ENCODE results near the gene AGGF1.
"Not testable (repeated sequence)": the region's sequence is repeated elsewhere in the genome, so short reads cannot be mapped to it uniquely, and the experiment has no call there.

The AGGF1 gene

DNA sequence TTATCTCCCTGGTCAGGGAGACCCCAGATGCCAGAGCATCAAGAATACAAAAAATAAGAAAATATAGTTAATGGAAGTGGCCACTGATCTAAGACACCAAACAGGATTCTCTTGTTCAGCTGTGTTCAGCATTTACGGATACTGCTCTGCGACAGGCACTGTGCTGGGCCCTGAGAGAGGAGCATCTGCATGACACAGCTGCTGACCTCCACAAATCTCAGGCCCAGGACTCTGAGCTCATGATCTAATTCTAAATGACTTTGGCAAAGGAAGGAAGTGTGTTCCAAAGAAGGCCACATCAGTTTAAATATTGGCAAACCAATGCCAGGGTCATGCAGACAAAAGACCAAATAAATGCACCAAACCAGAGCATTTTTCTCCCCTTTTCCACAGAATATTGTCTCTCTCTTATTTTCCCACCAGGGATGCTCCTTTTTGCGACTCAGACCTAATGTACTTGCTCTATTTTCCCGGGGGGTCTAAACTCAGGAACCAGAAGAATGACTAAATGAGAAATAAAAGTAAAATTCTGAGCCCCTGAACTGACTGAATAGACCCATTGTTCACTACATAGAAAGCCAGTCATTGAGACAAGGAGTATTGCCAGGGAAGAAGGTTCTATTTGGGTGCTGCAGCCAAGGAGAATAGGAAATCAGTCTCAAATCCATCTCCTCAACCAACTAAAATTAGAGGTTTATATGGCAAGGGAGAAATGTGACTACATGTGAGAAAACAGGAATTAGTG is 1.4 kb upstream of the AGGF1 start:
- no peak for DNase-seq (ENCODE audit: low read depth)

- DNase-seq (ENCODE audit: low read depth) = no peak
These were observed 773 bp upstream of the AGGF1 start for GRCh38 chr5:77029376-77029885.

GRCh38 chr5:77031891-77032290 is 1.7 kb downstream of the AGGF1 start:
- DNase-seq (ENCODE audit: low read depth) = no peak

GRCh38 chr5:77032635-77033034 is 2.4 kb downstream of the AGGF1 start:
- no peak for DNase-seq (ENCODE audit: low read depth)

- DNase-seq (ENCODE audit: low read depth) = no peak
These were observed 3.1 kb downstream of the AGGF1 start for GRCh38 chr5:77033338-77033737.

GRCh38 chr5:77035950-77036349 is 5.7 kb downstream of the AGGF1 start:
- DNase-seq (ENCODE audit: low read depth) = no peak

DNA sequence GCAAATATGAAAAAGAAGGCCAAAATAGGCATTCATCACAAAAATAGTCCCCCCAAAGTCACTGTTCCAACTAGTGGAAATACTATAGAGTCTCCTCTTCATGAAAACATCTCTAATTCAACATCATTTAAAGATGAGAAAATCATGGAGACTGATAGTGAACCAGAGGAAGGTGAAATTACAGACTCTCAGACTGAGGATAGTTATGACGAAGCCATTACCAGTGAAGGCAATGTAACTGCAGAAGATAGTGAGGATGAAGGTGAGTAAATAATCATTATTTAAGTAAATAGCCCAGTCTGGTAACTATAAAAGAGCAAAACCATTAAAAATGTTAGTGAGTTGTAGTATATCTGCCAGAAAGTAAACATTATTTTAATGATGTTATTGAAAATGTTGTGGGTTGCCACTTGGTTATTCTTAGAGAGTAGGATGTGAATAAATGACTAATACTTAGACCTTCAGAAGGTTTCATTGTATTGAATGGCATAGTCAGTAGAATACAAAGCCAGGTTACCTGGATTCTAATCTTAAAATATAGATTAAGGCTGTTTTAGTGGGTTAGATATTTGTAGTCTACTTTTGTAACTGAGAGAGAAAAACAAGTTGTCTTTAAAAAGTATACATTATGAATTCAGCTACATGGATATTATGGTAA is 16.3 kb downstream of the AGGF1 start:
- no peak for DNase-seq (ENCODE audit: low read depth)

- no peak for DNase-seq (ENCODE audit: low read depth)
These were observed 33.8 kb downstream of the AGGF1 start for GRCh38 chr5:77064040-77064439.

GRCh38 chr5:77065256-77065655 is 35.1 kb downstream of the AGGF1 start:
- no peak for DNase-seq (ENCODE audit: low read depth)

DNA sequence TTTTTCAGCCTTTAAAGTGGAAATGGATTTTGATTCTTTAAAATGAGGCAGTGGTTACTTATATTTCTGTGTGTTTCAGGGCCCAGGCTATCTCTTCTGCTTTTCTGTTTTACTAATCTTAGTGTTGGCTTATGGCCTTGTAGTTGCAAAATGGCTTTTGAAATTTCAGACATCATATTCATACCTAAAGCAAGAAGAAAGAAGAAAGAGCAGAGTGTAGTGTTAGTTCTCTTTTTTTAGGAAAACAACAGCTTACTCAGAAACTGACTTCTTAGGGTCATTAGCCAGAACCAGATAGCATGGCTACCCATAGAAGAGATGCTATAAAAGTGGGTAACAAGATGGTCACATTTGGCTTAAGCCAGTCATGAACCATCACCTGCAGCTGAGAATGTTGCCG is 36.0 kb downstream of the AGGF1 start:
- no peak for DNase-seq (ENCODE audit: low read depth)

DNA sequence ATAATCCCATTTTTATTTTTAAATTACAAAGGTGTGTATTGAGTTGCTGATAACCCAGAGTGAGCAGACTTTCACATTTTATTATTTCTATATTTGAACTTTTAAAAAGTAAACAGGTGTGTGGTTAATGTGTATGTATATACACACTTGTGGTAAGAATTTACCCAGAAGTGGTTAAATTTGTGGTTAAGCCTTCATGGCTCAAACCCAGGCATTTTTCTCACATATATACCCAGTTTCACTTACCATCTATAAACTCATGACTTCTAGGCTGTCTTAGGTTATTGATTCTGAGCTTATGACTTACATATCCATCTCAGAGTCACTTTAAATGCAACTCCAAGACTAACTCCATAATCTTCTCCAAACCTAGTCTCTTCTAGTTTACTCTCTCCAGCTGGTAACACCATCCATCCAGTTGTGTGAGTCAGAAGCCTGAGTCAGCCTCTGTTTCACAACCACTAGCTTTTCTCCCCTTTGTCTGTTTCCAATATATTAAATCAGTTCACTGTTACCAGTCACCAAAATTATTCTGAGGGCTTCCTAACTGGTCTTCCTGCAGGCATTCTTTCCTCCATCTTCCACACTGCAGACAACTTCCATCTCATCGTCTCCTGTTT is 36.7 kb downstream of the AGGF1 start:
- no peak for DNase-seq (ENCODE audit: low read depth)

- DNase-seq (ENCODE audit: low read depth) = no peak
These were observed 43.5 kb downstream of the AGGF1 start for GRCh38 chr5:77073667-77074066.

GRCh38 chr5:77074745-77075144 is 44.5 kb downstream of the AGGF1 start:
- no peak for DNase-seq (ENCODE audit: low read depth)

- peak; percentile 14 for DNase-seq (ENCODE audit: low read depth)
These were observed 47.0 kb downstream of the AGGF1 start for GRCh38 chr5:77076961-77077828.

DNA sequence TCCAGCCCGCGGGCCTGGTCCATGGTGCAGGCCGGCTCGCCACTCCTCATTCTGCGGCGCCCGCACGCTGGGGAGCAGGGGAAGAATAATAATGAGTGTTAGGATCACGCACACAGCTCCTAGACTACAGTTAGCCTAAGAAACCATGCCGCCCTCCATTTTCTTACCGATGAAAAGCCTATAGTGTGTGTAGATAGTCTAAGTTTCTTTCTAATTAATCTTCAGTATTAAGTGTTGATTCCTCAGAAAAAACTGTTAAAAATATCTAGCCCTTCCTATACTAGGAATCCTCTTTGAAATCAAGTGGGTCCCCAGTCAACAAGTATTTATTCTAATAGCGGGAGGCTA is 47.6 kb downstream of the AGGF1 start:
- DNase-seq (ENCODE audit: low read depth) = no peak

- not testable (repeated sequence) for DNase-seq (ENCODE audit: low read depth)
These were observed 50.3 kb downstream of the AGGF1 start for GRCh38 chr5:77080479-77080878.

GRCh38 chr5:77080905-77081304 is 50.7 kb downstream of the AGGF1 start:
- DNase-seq (ENCODE audit: low read depth) = no peak

- no peak for DNase-seq (ENCODE audit: low read depth)
These were observed 52.1 kb downstream of the AGGF1 start for GRCh38 chr5:77082280-77082679.

DNA sequence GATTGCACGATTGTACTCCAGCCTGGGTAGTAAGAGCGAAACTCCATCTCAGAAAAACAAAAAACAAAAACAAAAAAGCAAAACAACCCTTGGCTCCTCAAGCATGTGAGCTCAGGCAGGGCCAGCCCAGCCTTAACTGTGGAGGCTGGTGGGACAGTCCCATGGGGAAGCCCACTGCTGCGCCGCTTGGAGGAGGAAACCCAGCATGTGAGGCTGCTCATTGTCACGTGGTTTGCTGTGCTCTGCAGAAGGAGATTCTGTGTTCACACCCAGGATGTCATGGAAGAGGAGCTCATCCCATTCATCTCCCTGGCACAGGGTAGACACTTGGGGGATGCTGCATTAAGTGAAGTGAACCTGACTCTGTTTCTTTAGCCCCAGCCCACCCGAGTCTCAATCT is 52.9 kb downstream of the AGGF1 start:
- DNase-seq (ENCODE audit: low read depth) = no peak

GRCh38 chr5:77086368-77086688 is 56.1 kb downstream of the AGGF1 start:
- no peak for DNase-seq (ENCODE audit: low read depth)

GRCh38 chr5:77086689-77087483 is 56.7 kb downstream of the AGGF1 start, which contains the start of gene ZBED3:
Gene ZBED3, minus strand, starts transcription at chr5:77087285. Its CDS starts 9,407 bp downstream, at chr5:77077878.
- DNase-seq (ENCODE audit: low read depth) = peak; percentile 39

Measured in stimulated activated CD8-positive, alpha-beta memory T cell treated with anti-CD3 and anti-CD28 coated beads, Interleukin-12 subunit alpha, Interleukin-12 subunit beta, amount 100 ng/mL, for 4 hours (primary cell).